Measurements from ENCODE around the gene THSD7A.

- TF ChIP-seq POLR2AphosphoS5 (IDR thresholded peaks at IDR 0.05; ENCODE audit: low read depth, low read length) (no peak), FOXP2 (optimal IDR thresholded peaks at IDR 0.05; ENCODE audit: borderline replicate concordance, extremely low read depth, extremely low read length, insufficient read depth) (no peak), TAF1 (IDR thresholded peaks at IDR 0.05; ENCODE audit: borderline replicate concordance, insufficient read depth, low read length) (no peak), REST (IDR thresholded peaks at IDR 0.05; ENCODE audit: insufficient read depth in 1 of 2, low read depth in 2 of 2, low read length in 2 of 2) (no peak)
Observed at GRCh38 chr7:11843113-11843765, 11.2 kb upstream of the THSD7A start.
